Stimulated activated CD4-positive, alpha-beta T cell treated with anti-CD3 and anti-CD28 coated beads, Interleukin-4, amount 100 ng/mL, for 24 hours (primary cell): ENCODE data around the gene BAK1.
"Not testable (repeated sequence)": the region's sequence is repeated elsewhere in the genome, so short reads cannot be mapped to it uniquely, and the experiment has no call there.

Source experiments
- DNase-seq: peaks from one replicate; pipeline ENCODE4 v3.0.0-alpha.2; 2020

The BAK1 gene

GRCh38 chr6:33585403-33586107, 5.5 kb upstream of the BAK1 start:
- DNase-seq: peak; percentile 84

GRCh38 chr6:33584700-33585402, 4.8 kb upstream of the BAK1 start:
- no peak for DNase-seq

- no peak for DNase-seq
Observed at GRCh38 chr6:33583591-33584155, 3.6 kb upstream of the BAK1 start.

- no peak for DNase-seq
Observed at GRCh38 chr6:33581186-33581585, 1.1 kb upstream of the BAK1 start.

- peak; percentile 28 for DNase-seq
Observed at GRCh38 chr6:33578588-33579011, 1.5 kb downstream of the BAK1 start.

GRCh38 chr6:33578164-33578563, 1.9 kb downstream of the BAK1 start:
- DNase-seq: peak; percentile 24

GRCh38 chr6:33577718-33578117, 2.4 kb downstream of the BAK1 start:
- DNase-seq: no peak

GRCh38 chr6:33577106-33577535, 3.0 kb downstream of the BAK1 start:
- peak; percentile 50 for DNase-seq

- no peak for DNase-seq
Observed at GRCh38 chr6:33576668-33577067, 3.4 kb downstream of the BAK1 start.

GRCh38 chr6:33575211-33575610, 4.9 kb downstream of the BAK1 start:
- no peak for DNase-seq

- DNase-seq: no peak
Observed at GRCh38 chr6:33571637-33572316, 8.3 kb downstream of the BAK1 start.

- DNase-seq: peak; percentile 92
Observed at GRCh38 chr6:33570806-33571636, 9.1 kb downstream of the BAK1 start.

- no peak for DNase-seq
Observed at GRCh38 chr6:33568826-33569570, 11.1 kb downstream of the BAK1 start.

- no peak for DNase-seq
Observed at GRCh38 chr6:33567836-33568235, 12.2 kb downstream of the BAK1 start.

- no peak for DNase-seq
Observed at GRCh38 chr6:33566182-33567084, 13.6 kb downstream of the BAK1 start.

- no peak for DNase-seq
Observed at GRCh38 chr6:33558801-33559200, 21.3 kb downstream of the BAK1 start.

GRCh38 chr6:33557376-33557775, 22.7 kb downstream of the BAK1 start:
- no peak for DNase-seq

GRCh38 chr6:33552883-33553282, 27.2 kb downstream of the BAK1 start:
- DNase-seq: not testable (repeated sequence)

GRCh38 chr6:33552252-33552651, 27.8 kb downstream of the BAK1 start:
- DNase-seq: no peak

GRCh38 chr6:33551538-33551937, 28.5 kb downstream of the BAK1 start:
- no peak for DNase-seq

GRCh38 chr6:33549896-33550295, 30.2 kb downstream of the BAK1 start:
- no peak for DNase-seq
